Choroid plexus epithelial cell (primary cell): ENCODE measurements around the gene KCNC4.

Experiments used
- DNase-seq: peaks from one replicate; pipeline ENCODE4 v3.0.0-alpha.2; 2010; ENCODE audit warnings: low read depth
- H3K4me3 ChIP-seq: 2 replicates; pipeline ENCODE4 v1.5.1; 2011; ENCODE audit warnings: low read depth, mild to moderate bottlenecking, control low read depth, low read length, moderate library complexity
- TF ChIP-seq, protein P1 (sequence below): conservative IDR thresholded peaks from 2 replicates; pipeline ENCODE4 v1.5.1; 2011; ENCODE audit warnings: low read depth, mild to moderate bottlenecking, control low read depth, inconsistent platforms, low read length, moderate library complexity

Gene KCNC4

GRCh38 chr1:110203021-110203661 lies 7.0 kb upstream of the KCNC4 start:
- TF ChIP-seq, protein P1, sequence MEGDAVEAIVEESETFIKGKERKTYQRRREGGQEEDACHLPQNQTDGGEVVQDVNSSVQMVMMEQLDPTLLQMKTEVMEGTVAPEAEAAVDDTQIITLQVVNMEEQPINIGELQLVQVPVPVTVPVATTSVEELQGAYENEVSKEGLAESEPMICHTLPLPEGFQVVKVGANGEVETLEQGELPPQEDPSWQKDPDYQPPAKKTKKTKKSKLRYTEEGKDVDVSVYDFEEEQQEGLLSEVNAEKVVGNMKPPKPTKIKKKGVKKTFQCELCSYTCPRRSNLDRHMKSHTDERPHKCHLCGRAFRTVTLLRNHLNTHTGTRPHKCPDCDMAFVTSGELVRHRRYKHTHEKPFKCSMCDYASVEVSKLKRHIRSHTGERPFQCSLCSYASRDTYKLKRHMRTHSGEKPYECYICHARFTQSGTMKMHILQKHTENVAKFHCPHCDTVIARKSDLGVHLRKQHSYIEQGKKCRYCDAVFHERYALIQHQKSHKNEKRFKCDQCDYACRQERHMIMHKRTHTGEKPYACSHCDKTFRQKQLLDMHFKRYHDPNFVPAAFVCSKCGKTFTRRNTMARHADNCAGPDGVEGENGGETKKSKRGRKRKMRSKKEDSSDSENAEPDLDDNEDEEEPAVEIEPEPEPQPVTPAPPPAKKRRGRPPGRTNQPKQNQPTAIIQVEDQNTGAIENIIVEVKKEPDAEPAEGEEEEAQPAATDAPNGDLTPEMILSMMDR = peak; percentile 91
- H3K4me3 ChIP-seq = no peak overlapping the region
- DNase-seq = peak; percentile 82

DNA sequence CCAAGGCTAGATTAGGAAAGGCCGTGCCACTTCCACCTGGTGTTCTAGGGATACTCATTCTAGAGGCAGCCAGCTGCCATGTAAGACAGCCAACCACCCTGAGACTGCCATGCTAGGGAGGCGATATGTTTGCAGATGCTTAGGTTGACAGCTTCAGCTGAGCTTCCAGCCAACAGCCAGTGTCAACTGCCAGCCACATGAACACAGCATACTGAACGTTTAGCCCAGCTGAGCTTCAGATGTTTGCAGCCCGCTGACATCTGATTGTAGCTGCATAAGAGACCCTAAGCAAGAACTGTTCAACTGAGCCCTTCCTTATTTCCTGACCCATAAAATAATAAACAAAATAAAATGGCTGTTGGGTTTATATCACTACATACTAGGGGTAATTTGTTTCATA lies 5.0 kb upstream of the KCNC4 start:
- TF ChIP-seq, protein P1 = no peak
- DNase-seq = no peak

GRCh38 chr1:110205591-110206155 lies 4.4 kb upstream of the KCNC4 start:
- no peak overlapping the region for H3K4me3 ChIP-seq
- TF ChIP-seq, protein P1 = no peak
- DNase-seq = no peak

More for the DNA sequence above, 5.0 kb upstream of the KCNC4 start:
- no peak overlapping the region for H3K4me3 ChIP-seq

GRCh38 chr1:110206261-110206920 lies 3.7 kb upstream of the KCNC4 start:
- H3K4me3 ChIP-seq = no peak overlapping the region
- DNase-seq = no peak
- TF ChIP-seq, protein P1 = no peak

- TF ChIP-seq, protein P1 = peak; percentile 96
- H3K4me3 ChIP-seq = no peak overlapping the region
- DNase-seq = peak; percentile 62
Measured at GRCh38 chr1:110207831-110208230, 2.3 kb upstream of the KCNC4 start.

- TF ChIP-seq, protein P1 = no peak
- H3K4me3 ChIP-seq = no peak overlapping the region
- DNase-seq = no peak
Measured at GRCh38 chr1:110208916-110209645, 1.0 kb upstream of the KCNC4 start.
